HG03280 (cell line): ENCODE measurements around the gene GPR137B.
"Not testable (repeated sequence)": the region's sequence is repeated elsewhere in the genome, so short reads cannot be mapped to it uniquely, and the experiment has no call there.

Experiments used
- ATAC-seq: cut with Tn5 transposase; IDR thresholded peaks from one replicate; pipeline ENCODE4 v1.9.1; 2021; ENCODE audit warnings: mild to moderate bottlenecking, moderate library complexity; ENCODE audit not compliant: unreplicated experiment

The GPR137B gene

DNA sequence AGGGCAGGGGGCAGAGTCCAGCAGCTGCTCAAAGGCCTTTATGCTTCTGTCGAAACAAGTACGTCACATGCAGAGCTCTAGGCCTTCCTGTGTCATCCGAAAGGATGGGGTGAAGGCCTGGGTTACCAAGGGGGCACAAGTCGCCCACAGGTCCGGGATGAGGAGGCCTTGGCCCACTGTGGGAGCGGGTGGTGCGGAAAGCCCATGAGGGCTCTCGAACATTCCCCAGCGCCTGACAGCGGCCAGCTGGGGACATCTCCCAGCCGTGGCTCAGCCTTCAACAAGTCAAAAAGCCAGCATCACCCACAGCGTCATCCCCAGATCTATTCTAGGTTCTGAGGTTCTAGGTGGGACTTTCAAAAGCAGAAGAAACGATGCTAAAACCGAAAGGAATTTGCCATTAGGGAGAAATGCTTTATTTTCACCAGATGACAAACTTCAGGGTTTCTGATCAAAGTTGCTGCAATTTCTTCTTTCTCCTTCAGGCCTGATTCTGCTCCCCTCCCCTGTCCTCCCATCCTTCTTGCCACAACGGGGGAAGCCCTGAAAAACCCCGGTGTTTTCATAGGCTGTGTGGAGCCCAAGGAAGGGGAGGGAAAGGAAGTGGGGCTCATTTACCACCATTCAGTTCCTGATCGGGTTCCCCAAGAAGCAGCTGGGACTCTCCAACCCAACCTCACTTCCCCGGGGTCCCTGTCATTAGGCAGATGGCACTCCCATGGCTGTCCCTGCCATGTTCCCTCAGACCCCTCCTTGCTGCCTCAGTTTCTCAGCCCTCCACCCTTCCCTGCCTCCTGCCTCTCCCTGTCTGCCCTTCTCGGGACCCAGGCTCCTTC, 17.6 kb downstream of the GPR137B start:
- ATAC-seq: peak; percentile 38

DNA sequence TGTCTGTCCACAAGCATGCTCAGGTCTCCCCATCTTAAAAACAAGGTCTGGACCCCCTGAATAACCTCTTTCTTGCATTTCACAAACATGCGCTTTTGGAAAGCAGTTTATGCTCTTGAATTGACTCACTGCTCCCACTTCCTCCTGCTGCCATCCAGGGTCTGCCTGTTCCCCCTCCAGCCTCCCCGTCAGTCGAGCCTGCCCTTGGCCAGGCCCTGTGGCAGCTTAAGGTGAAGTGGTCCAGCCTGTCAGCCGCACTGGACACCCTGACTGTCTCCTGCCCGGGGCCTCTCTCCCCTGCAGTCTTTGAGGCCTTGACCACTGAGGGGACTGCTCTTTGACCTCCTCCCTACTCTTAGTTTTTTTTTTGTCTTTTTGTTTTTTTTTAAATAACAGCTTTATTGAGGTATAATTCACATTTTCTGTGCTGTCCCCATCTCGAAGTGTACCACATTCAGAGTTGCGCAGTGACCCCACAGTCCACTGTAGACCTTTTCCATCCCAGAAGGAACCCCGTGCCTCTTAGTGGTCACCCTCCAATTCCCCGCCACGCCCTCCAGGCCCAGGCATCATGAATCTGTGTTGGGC, 18.3 kb downstream of the GPR137B start:
- ATAC-seq: no peak

DNA sequence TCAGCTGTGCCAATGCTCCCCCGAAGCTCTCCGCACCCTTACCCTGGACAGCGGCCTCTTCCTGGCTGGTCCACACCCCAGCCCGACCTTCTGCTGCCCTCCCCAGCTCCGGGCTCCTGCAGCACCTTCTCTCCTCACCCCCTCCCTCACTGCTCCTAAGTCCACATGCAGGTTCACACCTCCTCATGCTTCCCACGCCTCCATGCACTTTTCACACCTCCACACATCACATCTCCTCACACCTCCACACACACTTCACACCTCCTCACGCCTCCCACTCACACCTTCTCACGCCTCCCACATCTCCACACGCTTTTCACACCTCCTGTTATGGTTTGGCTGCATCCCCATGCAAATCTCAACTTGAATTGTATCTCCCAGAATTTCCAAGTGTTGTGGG, 18.9 kb downstream of the GPR137B start:
- no peak for ATAC-seq

GRCh38 chr1:236161755-236162154, 19.4 kb downstream of the GPR137B start:
- not testable (repeated sequence) for ATAC-seq

- no peak for ATAC-seq
Measured at GRCh38 chr1:236163463-236164153, 21.3 kb downstream of the GPR137B start.

GRCh38 chr1:236164273-236164672, 21.9 kb downstream of the GPR137B start:
- no peak for ATAC-seq

GRCh38 chr1:236165238-236165981, 23.1 kb downstream of the GPR137B start:
- no peak for ATAC-seq

GRCh38 chr1:236166041-236166440, 23.7 kb downstream of the GPR137B start:
- ATAC-seq: no peak

- no peak for ATAC-seq
Measured at GRCh38 chr1:236167154-236167553, 24.8 kb downstream of the GPR137B start.

DNA sequence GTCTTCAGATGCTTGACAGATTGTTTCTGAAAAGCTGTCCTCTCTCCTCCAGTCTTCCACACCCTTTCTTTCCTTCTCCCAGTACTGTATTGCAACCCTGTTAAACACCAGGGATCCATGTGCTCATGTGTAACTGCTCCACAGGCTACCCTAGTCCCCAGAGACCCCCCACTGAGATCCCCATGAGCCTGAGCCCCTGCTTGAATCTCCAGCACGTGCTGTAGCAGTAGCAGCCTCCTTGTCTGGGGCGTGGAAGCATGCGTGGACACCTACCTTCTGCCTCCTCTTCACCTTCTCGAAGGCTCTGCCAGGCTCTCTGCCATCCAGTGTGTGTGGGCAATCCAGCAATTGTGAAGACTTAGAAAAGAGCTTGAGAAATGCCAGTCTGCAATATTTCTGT, 25.2 kb downstream of the GPR137B start:
- ATAC-seq: no peak

DNA sequence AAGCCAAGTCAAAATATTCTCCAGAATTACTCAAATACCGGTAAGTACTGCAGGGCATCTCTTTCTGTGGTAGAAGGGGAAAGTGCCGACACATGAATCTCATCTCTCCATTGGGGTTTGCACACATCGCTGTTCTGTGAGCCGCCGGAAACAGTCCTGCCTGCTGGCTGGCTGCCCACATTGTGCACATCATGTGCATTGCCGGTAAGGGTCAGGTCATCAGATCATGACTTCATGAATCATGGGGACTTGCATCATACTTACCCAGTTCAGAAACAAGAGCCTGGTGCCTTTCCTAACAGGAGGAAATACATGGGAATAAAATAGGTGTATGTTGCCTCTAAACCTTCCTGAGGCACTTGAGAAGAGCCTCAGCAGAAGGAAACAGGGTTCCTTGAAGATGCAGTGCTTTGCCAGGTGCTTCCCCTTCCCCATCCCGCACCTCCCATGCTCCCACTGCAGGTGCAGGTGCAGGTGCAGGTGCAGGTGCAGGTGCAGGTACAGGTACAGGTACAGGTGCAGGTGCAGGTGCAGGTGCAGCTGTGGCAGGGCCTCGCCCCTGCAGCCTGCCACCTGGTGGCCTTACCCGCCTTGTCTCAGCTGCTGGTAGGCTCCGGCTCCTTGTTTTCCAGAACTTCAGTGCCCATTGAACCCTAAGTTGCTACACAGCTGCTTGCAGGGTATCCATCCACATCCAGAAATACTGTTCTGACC, 26.5 kb downstream of the GPR137B start:
- peak; percentile 76 for ATAC-seq

GRCh38 chr1:236172041-236172579, 29.8 kb downstream of the GPR137B start:
- no peak for ATAC-seq

GRCh38 chr1:236173174-236173767, 30.9 kb downstream of the GPR137B start:
- no peak for ATAC-seq

DNA sequence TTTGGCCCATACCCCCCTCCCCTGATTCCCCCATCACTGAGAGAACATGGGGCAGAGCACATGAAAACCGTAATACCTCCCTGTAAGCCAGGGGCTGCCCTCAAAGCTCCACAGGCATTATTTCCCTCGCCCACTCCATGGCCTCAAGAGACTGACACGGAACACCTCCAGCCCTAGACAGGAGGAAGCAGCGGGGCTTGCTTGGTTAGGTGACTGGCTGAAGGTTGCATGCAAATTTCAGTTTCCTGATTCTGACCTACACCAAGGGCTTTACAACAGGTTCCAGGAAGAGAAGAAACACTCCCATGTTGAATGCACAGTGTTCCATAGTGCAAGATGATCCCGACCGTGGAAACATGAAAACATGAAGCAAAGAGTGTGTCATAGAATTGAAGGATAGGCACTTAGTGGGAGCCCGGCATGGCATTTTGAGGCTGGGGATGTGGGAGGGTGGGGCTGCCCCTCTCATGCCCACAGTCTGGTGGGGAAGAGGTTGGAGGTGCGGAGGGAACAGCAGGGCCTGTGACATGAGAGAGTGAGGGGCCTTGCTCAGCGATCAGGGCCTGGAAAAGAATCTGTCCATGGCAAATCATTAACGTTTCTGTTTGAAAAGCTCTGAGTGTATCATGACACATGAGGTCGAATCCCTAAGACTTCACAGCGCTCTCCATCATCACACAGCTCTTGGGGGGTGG, 33.5 kb downstream of the GPR137B start:
- ATAC-seq: peak; percentile 77

DNA sequence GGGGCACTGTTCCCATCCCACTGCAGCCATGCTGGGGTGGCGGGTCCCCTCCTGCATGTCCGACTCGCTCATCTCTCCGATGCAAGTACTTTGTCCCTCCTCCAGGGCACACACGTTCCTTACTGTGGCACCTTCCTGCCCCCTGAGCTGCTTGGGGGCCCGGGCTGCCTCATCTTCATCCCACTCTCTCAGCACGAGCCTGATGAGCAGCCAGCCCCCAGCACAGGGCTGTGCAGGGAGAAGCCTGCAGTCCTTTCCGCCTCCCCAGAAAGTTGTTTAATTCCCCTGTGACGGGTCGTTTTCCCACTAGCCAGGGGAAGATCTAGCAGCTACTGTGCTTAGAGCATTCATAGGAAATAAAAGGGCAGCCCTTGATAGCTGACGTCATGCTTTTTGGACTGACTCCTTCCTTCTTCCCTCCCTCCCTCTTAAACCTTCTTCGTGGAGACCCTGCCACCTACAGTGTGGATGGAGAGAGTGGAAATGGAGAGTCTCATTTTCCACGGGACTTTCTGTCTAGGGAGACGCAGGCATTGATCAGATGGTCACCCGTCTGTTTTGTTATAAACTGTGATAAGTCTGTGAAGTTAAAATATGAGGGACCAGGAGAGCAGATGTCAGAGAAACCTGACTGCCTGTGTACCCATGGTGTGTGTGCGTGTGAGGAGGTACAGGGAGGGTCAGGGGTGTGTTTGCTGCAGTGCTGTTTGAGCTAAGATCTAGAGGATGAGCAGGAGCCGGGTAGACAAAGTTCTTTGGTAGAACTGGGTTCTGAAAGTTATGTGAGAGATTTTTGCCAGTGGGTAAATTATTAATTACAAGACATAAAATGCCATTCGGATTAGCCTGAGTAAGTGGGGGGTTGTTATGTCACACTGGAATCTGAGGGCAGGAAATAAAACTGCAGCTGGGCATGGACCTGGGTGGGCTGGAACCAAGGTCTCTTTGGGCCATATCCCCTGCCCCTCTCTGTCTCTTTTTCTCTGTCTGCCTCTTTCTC, 34.3 kb downstream of the GPR137B start:
- ATAC-seq: no peak

DNA sequence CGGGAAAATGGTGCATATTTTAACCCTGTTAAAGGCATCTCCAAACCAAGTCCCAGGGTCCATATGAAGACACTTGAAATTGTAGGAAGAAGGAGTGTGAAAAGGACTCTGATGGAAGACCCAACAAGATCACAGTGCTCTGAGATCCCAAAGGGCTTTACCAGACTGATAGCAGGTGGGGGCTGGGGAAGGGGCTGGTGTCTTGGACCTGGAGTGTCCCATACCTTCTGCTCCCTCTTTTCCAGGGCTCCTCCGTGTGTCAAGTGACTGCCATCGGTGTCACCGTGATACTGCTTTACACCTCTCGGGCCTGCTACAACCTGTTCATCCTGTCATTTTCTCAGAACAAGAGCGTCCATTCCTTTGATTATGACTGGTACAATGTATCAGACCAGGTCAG, 37.3 kb downstream of the GPR137B start:
- no peak for ATAC-seq

- ATAC-seq: no peak
Measured at GRCh38 chr1:236181059-236181458, 38.7 kb downstream of the GPR137B start.

DNA sequence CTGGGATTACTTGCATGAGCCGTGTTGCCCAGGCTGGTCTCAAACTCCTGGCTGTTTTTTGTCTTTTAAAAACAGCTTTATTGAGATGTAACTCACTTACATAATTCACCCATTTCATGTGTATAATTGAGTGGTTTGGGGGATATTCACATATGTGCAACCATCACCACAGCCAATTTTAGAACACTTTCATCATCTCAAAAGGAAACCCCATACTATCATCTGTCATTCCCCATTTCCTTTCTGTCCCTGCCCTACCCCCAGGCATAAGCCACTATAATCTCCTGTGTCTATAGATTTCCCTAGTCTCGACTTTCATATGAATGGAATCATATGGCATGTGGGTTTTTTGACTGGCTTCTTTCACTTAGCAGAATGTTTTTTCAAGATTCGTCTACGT, 43.3 kb downstream of the GPR137B start:
- ATAC-seq: no peak
